Muscle layer of duodenum (tissue), 2 donors: Measurements from ENCODE around the gene PPP2R5C.

Experiments used
- H3K27ac ChIP-seq: one replicate; pipeline ENCODE4 v1.7.0; 2013; ENCODE audit warnings: mild to moderate bottlenecking, low read length
- H3K27me3 ChIP-seq: one replicate; pipeline ENCODE4 v1.7.0; 2013; ENCODE audit warnings: low read depth, mild to moderate bottlenecking, control low read depth, low read length
- H3K36me3 ChIP-seq, 2 donors: one replicate each; pipeline ENCODE4 v1.7.0; 2013; ENCODE audit warnings: low read length in 2 of 2, control low read depth in 1 of 2, mild to moderate bottlenecking in 1 of 2; ENCODE audit not compliant: insufficient read depth in 2 of 2, control insufficient read depth in 1 of 2
- H3K4me1 ChIP-seq, 2 donors: one replicate each; pipeline ENCODE4 v1.7.0; 2013; ENCODE audit warnings: low read length in 2 of 2, mild to moderate bottlenecking in 2 of 2, control low read depth in 1 of 2, moderate library complexity in 1 of 2; ENCODE audit not compliant: insufficient read depth in 2 of 2, control insufficient read depth in 1 of 2
- H3K4me3 ChIP-seq, 2 donors: one replicate each; pipeline ENCODE4 v1.7.0; 2013; ENCODE audit warnings: low read length in 2 of 2, low read depth in 1 of 2, mild to moderate bottlenecking in 1 of 2
- H3K9me3 ChIP-seq, 2 donors: one replicate each; pipeline ENCODE4 v1.7.0; 2013; ENCODE audit warnings: low read length in 2 of 2, control low read depth in 1 of 2, mild to moderate bottlenecking in 1 of 2; ENCODE audit not compliant: control insufficient read depth in 1 of 2
- donor health status: healthy.

Gene PPP2R5C

DNA sequence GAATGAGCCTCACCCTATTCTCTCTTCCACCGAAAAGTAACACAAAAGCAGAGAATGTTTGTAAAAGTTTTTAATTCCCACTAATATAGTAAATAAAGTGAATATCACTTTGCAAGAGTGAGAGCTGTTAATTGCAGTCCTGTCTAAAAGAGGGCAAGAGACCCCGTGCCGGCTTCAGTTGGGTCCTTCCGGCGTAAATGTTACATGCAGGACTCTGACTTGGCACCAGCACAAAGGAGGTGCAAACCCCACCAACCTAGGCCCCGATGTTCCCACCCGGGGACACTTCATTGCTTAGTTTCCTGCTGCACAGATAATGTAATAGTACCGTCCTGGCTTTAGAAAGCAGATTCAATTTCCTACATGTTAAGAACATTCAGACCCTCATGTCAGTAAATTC is 136.9 kb downstream of the PPP2R5C start:
- H3K36me3 ChIP-seq, result peaks cover 60 to 86% of the 10 kb centered on the region in 2 donors
- H3K9me3 ChIP-seq, result no peaks in the 10 kb centered on the region
- no peaks in the 10 kb centered on the region for H3K4me1 ChIP-seq
- no peaks in the 10 kb centered on the region for H3K27me3 ChIP-seq
- H3K4me3 ChIP-seq, result no peak overlapping the region
- H3K27ac ChIP-seq, result no peak overlapping the region

DNA sequence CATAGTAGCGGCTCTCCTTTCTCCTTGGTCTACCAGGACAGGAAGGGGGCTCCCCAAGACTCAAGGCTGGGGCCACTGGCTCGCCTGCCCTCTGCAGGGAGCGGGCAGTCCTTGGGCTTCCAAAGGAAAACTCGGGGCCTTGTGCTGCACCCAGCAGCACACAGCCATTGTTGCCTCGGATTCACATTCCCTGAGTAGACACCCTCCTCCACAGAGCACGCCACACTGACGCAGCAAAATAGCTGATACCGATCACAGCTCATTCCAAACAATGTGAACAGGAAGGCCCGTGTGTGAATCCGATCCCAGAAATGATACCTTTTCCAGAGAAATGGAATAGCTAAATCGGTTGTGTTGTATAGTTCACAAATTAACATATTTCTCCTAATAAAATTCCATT is 137.8 kb downstream of the PPP2R5C start:
- Histone ChIP-seq H3K4me1 (no peaks in the 10 kb centered on the region), H3K4me3 (no peak overlapping the region), H3K9me3 (no peaks in the 10 kb centered on the region), H3K27me3 (no peaks in the 10 kb centered on the region), H3K27ac (no peak overlapping the region), H3K36me3 (peaks cover 61 to 88% of the 10 kb centered on the region in 2 donors)

DNA sequence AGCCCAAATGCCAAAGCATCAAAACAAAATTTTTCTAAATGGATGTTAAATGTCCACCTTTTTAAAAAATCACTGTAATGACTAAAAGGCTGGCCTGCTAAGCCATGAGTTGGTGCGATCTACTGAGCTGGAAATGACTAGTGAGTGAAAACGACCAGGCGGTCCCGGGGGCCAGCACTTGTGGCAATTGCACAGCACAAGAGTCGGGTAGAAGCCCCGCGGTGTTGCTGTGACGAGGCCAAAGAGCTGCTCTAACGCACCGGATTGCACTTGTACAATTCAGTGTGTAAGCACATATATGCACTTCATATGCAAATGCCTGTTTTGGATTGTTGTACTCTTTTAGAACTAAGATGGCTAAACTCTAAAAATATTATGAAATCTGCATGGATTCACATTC is 138.7 kb downstream of the PPP2R5C start:
- Histone ChIP-seq H3K9me3 (no peaks in the 10 kb centered on the region), H3K36me3 (peaks cover 58 to 85% of the 10 kb centered on the region in 2 donors), H3K4me1 (no peaks in the 10 kb centered on the region), H3K4me3 (no peak overlapping the region), H3K27me3 (no peaks in the 10 kb centered on the region), H3K27ac (no peak overlapping the region)

DNA sequence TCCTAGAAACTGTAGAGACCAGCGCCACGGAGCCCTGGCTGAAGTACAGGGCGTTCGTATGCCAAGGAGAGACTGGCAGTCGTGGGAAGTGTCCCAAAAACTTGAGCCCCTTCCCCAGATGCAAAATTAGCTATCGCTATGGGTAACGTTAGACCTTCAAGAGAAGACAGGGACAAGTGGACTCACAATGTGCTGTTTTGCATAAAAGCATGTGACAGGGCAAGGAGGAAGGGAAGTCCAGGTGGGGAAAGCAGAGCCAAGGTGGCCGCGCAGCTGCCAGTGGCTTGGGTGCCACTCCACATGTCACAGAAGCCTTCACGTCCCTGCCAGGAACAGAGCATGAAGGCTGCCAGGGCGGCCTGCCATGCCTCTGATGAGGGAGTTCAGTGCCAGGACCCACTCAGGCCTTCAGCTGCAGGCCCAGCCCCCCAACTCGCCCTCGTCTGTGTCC is 141.6 kb downstream of the PPP2R5C start:
- Histone ChIP-seq H3K4me1 (no peaks in the 10 kb centered on the region), H3K4me3 (no peak overlapping the region), H3K27me3 (no peaks in the 10 kb centered on the region), H3K36me3 (peaks cover 59 to 91% of the 10 kb centered on the region in 2 donors), H3K9me3 (no peaks in the 10 kb centered on the region), H3K27ac (no peak overlapping the region)

DNA sequence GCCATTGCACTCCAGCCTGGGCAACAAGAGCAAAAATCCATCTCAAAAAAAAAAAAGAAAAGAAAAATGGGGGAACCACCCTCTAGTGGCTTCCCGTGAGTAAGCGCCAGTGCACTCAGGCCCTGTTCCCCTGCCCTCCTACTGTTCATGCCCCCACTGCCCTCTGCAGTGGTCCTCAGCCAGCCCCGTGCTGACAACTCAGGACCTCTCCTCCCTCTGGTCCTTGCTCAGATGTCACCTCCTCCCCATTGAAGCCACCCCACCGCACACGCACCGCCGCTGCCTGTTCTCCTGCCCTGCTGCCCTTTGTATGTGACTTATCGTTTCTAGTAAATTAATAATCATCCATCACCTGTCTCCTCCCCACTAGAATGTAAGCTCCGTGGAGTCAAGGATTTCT is 144.1 kb downstream of the PPP2R5C start:
- no peaks in the 10 kb centered on the region for H3K4me1 ChIP-seq
- no peak overlapping the region for H3K27ac ChIP-seq
- H3K27me3 ChIP-seq, result no peaks in the 10 kb centered on the region
- H3K4me3 ChIP-seq, result no peak overlapping the region
- no peaks in the 10 kb centered on the region for H3K9me3 ChIP-seq
- H3K36me3 ChIP-seq, result peaks cover 62 to 77% of the 10 kb centered on the region in 2 donors

DNA sequence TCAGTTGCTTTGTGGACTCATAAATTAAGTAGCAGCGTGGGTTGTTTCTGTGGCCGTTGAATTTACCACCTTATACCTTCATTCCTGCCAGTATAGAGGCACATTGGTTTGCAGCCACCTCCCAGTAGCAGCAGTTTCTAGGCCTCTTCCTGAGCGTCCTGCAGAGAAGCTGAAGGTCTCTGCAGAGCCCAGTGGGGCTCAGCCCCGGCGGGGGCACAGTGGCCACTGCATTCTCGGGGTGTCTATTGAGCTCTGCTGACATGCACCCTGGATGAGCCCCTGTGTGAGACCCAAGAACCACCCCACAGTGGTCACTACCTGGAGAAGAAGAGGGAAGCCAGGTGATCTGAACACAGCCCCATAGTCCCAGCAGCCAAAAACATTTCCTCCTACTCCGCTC is 145.1 kb downstream of the PPP2R5C start:
- peaks cover 52 to 67% of the 10 kb centered on the region in 2 donors for H3K36me3 ChIP-seq

DNA sequence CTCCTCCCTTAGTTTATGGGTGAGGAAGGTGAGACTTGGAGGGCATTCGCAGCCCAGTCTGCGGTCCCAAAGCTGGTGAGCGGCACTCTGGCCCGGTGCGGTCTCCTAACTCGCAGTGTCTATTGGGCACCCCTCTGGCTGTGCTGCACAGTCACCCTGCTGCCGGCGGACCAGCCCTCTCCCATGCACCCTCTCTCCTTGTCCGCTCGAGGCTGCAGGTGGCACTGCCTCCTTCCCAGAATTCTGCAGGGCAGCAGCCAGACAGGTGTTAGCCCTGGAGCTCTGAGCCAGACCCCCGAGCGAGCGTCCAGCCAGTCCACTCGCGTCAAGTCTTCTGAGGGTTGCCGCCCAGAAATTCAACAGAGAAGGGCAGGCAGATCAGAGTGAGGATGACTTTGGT is 146.1 kb downstream of the PPP2R5C start:
- Histone ChIP-seq H3K27ac (no peak overlapping the region), H3K4me3 (no peak overlapping the region), H3K36me3 (peaks cover 46 to 63% of the 10 kb centered on the region in 2 donors), H3K4me1 (no peaks in the 10 kb centered on the region), H3K27me3 (no peaks in the 10 kb centered on the region), H3K9me3 (no peaks in the 10 kb centered on the region)

More for the DNA sequence above, 145.1 kb downstream of the PPP2R5C start:
- Histone ChIP-seq H3K9me3 (no peaks in the 10 kb centered on the region), H3K27me3 (no peaks in the 10 kb centered on the region), H3K27ac (no peak overlapping the region), H3K4me1 (no peaks in the 10 kb centered on the region), H3K4me3 (no peak overlapping the region)

DNA sequence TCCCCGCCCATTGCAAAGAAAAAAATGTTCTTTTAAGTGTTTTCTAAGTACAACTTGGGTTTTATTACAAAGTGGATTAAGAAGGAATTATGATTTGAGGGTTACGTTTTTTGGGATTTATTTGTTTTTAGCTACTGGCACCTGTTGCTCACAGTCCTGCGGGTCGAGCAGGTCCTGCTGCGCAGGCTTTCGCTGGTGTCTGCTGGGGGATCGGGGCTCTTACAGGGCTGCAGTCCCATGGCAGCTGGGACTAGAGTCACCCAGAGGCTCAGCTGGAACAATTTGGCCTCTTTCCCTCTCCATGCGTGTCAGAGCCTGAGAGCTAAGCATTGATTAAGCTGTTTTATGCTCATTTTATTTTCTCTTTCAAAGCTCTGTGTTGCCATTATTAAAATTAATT is 147.3 kb downstream of the PPP2R5C start:
- no peaks in the 10 kb centered on the region for H3K4me1 ChIP-seq
- H3K9me3 ChIP-seq, result no peaks in the 10 kb centered on the region
- H3K4me3 ChIP-seq, result no peak overlapping the region
- no peaks in the 10 kb centered on the region for H3K27me3 ChIP-seq
- peaks cover 46 to 61% of the 10 kb centered on the region in 2 donors for H3K36me3 ChIP-seq
- H3K27ac ChIP-seq, result no peak overlapping the region

DNA sequence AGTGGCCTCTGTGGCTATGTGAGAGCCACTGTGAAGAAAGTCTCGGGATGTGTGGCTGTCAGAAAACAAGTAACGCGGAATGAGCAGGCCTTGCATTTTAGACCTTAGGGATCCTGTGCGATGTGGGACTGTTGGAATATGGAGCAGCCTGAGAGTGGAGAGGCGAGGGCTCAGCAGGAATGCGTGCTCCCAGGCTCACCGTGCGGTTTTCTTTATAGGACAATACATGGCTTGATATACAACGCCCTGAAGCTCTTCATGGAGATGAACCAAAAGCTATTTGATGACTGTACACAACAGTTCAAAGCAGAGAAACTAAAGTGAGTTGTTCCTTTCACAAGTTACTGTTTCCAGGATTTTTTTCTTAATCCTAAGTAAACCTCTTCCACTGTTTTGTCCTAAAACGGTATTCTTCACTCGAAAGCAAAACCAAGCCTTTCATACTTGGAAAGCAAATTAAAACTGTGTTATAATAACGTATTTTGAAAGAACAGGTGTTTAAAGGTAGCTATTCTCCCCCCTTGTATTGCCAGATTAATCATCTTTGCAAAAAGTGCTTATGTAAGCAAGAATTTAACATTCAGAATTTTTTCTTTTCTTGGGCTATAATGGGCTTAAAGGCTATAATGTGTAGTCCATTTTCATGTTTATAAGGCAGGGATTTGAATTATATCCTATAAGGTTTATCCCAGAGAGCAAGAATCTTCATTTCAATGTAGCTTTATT is 148.0 kb downstream of the PPP2R5C start:
- Histone ChIP-seq H3K27me3 (no peaks in the 10 kb centered on the region), H3K36me3 (peaks cover 51 to 61% of the 10 kb centered on the region in 2 donors), H3K4me1 (no peaks in the 10 kb centered on the region), H3K27ac (no peak overlapping the region), H3K4me3 (no peak overlapping the region), H3K9me3 (no peaks in the 10 kb centered on the region)

DNA sequence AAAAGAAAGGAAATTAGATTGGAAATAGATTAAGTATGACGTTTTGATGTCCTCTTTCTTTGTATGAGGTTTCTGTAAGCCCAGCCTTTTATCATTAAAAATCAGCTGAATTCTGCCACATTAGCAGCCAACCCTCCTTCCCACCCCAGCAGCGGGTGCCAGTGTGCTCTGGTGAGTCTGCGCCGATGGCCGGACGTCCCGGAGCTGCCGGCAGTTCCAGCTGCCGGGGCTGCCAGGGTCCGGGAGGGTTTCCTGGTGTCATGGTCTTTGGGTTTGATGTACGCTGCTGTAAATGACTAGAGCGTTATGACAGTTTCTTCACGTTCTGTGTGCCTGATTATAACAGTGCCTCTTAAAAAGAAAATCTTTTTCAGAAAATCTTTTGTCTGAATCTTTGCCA is 151.3 kb downstream of the PPP2R5C start:
- Histone ChIP-seq H3K4me1 (peaks cover 0 to 10% of the 10 kb centered on the region in 2 donors), H3K36me3 (peaks cover 43 to 52% of the 10 kb centered on the region in 2 donors), H3K9me3 (no peaks in the 10 kb centered on the region), H3K27me3 (no peaks in the 10 kb centered on the region), H3K27ac (no peak overlapping the region), H3K4me3 (no peak overlapping the region)

DNA sequence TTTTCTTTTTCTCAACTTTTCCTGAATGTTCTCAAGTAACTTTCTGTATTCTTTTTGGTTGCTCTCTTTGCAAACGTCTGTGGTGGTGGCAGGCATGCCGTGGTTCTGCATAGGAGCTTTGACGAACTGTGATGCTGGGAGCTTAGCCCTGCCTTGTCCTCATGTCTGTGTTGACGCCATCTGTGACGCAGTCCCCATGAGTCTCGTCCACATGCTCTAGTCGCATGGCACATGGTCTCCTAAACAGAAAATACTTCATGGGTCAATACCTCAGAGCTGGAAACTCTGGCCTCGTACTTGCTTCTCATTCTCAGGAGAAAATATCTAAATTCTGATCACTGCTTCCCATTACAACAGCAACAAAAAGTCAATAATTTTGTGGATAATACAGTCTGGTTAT is 152.6 kb downstream of the PPP2R5C start:
- peaks cover 0 to 11% of the 10 kb centered on the region in 2 donors for H3K4me1 ChIP-seq
- H3K36me3 ChIP-seq, result peaks cover 41 to 46% of the 10 kb centered on the region in 2 donors
- H3K4me3 ChIP-seq, result no peak overlapping the region
- H3K9me3 ChIP-seq, result no peaks in the 10 kb centered on the region
- H3K27me3 ChIP-seq, result no peaks in the 10 kb centered on the region
- H3K27ac ChIP-seq, result no peak overlapping the region
